GM19035 (cell line): ENCODE measurements around the gene TSPAN14.
"Not testable (repeated sequence)": the region's sequence is repeated elsewhere in the genome, so short reads cannot be mapped to it uniquely, and the experiment has no call there.

Experiments
- ATAC-seq: cut with Tn5 transposase; IDR thresholded peaks from one replicate; pipeline ENCODE4 v1.9.1; 2021; ENCODE audit not compliant: unreplicated experiment

The TSPAN14 gene, protein sequence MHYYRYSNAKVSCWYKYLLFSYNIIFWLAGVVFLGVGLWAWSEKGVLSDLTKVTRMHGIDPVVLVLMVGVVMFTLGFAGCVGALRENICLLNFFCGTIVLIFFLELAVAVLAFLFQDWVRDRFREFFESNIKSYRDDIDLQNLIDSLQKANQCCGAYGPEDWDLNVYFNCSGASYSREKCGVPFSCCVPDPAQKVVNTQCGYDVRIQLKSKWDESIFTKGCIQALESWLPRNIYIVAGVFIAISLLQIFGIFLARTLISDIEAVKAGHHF

DNA sequence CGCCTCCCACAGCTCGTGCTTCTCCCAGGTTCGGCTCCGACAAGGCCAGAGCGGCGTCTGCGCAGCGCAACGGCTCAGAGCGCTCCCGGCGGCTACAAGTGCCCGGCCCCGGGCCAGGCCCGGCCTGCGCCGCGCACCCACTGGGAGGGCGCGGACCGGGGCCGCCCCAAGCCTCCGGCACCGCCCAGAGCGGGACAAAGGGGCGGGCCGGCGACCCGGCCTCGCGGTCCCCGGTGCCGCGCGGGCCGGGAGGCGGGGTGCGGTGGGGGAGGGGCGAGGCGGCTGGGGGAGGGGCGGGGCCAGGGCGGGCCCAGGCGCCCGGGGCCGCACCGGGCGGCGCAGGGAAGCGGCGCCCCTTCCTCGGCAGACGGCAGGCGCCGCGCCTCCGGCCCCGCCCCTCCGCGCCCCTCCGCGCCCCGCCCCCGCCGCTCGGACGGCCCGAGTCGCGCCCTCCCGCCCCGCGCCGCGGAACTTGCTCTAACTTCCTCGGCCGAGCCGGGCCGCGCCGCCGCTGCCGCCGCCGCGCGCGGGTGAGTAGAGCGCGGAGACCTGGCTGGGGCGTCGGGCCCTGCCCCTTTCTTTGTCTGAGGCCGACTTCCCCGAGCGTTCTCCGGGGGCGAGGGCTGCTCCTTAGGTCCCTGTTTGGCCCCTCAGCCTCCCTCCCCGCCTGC, at the start of gene TSPAN14:
Gene TSPAN14, plus strand, starts transcription at position 469 of the 671 bp plus-strand sequence. CDS start 34,924 bp downstream, outside the sequence.
- ATAC-seq, result peak; percentile 63

DNA sequence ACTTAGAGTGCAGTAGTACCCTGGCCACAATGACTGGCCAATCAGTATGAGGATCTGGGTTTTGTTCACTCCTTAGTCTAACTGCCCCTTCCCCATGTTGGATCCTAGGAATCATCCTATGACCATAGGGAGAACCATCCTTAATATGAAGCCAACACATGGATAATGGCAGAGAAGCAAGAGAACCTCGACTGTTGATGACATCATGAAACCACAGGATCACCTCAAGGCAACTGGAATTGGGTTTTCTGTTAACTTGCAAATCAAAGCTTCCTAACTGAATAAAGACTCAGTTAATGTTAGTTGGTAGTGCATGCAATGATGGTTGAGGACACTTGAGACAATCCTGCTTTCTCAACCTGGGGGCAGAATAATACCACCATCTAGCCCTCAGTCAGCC, 49.1 kb upstream of the TSPAN14 start:
- no peak for ATAC-seq

DNA sequence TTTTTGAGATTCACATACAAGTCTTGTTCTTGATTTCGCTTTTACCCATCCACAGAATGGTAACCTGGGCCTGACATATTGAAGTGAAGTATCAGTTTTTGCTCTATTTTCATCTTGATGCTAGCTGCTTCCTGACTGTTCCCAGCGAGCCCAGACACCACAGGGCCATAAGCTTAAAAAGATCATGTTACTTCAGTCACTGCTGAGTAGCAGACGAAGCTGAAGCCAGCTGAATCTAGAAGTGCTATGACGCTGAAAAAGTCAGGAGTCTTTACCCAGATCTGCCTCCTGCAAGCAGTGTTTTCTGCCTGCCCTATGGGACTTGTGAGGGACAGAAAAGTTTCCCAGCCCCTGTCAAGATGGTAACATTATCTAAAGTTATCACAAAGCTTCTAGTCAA, 48.5 kb upstream of the TSPAN14 start:
- no peak for ATAC-seq

DNA sequence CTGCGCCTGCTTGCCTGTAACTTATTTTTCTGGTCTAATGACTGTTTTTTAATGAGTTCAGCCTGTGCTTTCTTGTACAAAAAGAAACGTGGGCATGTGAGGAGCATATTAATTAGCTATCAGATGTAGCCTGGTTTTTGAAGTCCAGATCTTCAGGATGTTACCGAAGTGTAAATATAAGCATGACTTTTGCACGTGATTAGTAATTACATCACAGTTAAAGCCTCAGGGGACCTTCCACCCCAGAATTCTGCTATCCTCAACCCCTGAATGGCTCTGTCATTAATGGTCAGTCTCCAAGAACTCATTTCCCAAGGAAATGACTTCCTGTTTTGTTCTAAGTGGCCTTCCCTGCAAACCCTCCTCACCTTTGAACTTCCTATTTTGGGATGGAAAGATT, 47.9 kb upstream of the TSPAN14 start:
- no peak for ATAC-seq

DNA sequence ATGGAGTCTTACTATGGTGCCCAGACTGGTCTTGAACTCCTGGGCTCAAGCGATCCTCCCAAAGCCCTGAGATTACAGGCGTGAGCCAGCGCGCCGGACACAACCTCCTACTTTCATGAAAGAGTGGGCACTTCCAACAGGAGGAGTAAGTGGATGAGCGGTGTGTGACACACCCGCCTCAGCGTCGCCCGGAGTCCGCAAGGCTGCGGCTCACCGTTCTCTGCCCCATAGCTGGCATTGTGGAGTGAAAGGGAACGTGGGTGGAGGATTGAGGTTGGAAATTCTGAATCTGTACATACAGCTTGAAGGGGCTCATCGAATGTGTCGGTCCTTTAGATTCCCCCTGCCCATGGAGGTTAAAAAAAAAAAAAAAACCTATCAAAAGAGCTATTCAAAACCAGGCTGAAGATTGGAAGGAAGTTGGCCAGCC, 46.3 kb upstream of the TSPAN14 start:
- peak; percentile 30 for ATAC-seq

DNA sequence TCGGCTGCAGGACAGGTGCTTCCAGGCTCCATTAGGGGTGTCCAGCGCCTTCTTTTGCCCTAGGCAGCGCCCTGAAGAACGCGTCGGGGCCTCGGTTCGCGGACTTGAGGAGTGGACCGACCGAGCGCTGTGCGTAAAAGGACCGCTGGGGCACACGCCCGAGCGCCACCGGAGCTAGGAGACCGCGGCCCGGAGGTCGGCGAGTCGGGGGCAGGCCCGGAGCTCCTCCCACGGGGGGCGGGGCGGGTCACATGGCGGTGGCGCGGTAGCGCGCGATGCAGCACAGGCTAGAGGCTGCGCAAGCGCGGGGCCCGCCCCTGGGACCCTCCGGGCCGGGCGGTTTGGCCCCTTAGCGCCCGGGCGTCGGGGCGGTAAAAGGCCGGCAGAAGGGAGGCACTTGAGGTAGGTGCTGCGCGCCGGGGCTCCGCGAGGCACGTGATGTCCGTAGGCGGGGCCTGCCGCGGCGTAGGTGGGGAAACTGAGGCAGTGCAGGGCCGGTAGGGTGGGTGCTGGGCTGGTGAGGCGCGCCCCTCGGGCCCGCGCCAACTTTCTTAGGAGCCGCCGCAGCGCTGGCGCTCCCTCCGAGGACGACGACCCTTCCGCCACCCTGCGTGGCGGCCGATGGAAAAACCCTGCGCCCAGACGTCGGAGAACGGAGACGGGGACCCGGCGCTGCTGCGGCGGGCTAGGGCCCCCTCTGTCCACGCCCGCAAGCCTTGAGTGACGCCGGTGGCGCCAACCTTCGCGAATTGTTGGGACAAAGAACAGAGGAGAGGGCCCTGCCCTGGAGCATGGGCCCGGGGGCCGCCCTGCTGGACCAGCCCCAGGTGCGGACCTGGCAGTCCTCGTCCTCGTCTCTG, 45.6 kb upstream of the TSPAN14 start, which contains the start of gene PRXL2A:
Gene PRXL2A, plus strand, starts transcription at position 310 of the 860 bp plus-strand sequence. CDS start 11,917 bp downstream, outside the sequence.
- peak; percentile 96 for ATAC-seq

DNA sequence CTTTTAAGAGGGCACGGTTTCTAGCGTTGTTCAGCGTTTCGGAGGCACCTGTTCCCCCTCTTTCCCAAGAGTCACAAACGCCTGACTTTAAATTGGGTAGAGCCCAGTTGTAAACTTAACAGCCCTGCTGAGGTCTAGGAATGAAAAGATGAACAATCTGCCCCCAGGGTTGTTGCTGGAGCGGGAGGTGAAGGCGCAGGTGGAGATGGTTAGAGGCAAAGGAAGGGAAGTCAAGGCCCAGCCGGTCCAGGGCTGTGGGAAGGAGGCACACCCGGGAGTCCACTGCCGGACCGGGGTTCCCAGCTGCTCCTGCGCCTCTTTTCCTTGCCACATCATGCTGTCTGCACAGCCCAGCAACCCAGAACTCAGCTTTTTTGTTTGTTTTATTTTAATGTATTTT, 45.0 kb upstream of the TSPAN14 start:
- ATAC-seq, result no peak

DNA sequence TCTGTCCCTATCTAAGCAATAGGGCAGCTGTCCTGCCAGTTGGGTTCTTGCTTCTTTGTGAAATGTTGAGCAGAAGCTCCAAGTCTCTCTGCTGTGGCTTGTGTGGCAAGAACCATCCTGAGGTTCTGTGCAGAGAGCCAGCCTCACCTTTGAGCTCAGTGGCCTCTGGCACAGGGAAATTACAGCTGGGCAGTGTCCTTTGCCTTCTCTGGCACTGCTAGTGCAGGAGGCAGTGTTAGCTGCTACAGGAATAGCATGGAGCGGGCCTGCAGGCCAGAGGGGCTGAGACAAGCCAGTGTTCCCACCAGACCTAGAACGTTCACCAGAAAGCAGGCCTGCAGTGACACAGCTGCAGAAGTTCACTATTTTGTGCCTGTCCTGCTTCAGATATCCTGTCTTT, 44.0 kb upstream of the TSPAN14 start:
- ATAC-seq, result no peak

DNA sequence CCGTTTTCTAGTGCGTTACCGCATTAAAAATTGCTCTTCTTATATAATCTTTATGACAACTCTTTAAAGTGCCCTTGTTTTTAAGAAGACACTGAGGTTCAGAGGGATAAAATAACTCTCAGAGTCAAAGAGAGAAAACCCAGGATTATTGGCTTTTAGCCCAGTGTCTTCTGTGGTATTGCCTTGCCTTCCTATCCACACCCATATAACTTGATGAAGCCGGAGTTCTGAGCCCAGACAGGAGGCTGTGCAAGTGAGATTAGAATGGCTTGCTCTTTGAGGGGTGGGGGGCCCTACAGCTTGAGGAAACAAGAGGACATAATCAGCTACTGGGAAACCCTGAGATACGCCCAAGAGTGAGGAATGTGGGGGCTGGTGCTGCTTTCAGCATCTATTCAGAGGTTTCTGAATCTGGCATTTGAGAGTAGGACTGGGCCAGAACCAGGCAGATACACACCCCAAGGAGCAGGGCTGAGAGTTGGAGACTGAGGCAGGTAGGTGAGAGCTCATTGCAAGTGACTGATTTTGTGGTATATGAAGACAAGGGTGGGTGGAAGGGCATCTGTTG, 43.4 kb upstream of the TSPAN14 start:
- ATAC-seq, result no peak

DNA sequence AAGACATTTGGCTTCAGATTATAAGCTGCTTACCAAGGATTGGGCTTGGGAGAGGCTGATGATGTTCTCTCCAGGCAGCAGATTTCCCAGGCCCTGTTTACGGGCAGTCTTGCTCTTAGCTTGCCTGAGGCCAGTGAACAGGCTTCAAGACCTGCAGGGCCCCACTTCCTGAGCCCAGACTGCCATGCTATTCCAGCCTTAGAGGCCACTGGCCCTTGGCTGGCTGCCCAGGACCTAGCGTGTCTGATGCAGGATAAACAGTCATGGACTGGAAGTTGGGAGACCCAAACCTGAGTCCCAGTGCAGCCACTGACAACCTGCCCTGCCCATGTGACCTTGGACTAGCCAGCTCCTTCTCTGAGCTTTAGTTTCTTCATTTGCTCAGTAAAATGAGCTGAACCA, 42.8 kb upstream of the TSPAN14 start:
- ATAC-seq, result no peak

DNA sequence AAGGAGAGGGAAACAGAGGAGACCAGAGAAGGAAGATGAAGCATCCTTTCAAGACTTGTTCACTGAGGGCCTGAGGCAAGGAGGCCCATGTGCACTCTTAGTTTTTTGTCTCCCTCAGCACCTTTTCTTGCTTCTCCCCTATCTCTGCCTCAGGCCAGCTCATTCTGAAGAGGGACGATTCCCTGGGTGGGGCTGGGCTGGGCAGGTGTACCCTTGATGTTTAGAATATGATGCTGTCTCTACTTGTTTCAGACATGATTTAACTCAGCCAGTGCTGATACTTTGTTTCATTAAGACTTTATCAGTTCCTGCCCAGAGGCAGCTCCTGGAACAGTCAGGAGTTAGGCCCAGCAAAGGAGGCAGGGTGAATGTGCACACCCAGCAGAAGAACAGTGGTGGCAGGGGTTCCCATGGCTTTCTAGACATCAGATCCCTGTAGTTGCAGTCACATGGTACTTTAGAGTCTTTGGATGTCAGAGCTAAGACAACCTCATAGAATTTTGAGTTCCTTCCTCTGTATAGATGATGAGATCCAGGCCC, 42.4 kb upstream of the TSPAN14 start:
- no peak for ATAC-seq

DNA sequence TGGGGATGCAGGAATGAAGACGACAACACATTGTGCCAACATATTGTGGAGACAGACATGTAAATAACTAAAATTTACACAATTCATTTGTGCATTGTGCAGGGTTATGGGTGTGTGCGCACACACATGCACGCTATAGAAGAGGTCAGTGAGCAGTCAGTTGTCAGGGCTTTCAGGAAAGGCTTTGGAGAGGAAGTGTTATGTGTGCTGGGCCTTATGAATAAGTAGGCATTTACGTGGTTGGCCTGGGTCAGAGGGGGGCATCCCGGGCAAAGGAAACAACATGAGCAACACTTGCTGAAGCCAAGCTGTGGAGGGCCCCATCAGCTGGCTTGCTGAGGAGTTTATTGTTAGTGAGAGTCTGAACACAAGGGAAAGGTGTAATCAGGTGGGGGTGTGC, 41.6 kb upstream of the TSPAN14 start:
- ATAC-seq, result no peak

DNA sequence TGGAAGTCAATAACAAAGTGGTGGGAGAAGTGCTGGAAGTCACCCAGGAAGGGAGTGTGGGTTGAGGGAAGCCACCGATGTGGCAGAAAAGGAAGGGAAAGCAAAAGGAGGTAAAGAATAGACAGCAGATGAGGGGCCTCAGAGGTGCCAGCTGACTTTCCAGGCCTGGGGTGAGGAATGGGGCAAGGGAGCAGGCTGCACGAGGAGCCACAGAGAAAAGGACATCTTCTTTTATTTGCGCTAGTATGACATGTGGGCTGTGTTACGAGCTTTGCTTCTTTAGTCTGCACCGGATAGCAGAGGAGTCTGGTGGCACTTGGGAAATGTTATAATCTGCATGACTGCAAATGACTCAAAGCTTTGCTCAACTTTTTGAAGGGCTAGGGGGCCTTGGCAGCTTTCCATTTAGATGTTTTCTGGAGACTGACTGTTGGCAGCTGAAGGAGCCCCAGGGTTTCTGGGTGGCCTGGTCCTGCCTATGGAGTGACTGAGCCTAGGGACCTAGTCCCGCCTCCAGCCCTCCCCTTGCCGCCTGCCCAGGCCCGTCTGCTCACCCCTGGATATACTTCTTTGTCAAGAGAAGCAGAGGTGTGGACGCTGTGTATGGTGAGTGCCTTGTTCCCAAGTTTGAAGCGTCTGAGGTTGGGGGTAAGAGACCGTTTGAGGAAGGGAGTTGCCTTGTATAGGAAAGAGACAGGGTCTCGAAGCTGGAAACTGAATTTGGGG, 40.7 kb upstream of the TSPAN14 start:
- no peak for ATAC-seq

DNA sequence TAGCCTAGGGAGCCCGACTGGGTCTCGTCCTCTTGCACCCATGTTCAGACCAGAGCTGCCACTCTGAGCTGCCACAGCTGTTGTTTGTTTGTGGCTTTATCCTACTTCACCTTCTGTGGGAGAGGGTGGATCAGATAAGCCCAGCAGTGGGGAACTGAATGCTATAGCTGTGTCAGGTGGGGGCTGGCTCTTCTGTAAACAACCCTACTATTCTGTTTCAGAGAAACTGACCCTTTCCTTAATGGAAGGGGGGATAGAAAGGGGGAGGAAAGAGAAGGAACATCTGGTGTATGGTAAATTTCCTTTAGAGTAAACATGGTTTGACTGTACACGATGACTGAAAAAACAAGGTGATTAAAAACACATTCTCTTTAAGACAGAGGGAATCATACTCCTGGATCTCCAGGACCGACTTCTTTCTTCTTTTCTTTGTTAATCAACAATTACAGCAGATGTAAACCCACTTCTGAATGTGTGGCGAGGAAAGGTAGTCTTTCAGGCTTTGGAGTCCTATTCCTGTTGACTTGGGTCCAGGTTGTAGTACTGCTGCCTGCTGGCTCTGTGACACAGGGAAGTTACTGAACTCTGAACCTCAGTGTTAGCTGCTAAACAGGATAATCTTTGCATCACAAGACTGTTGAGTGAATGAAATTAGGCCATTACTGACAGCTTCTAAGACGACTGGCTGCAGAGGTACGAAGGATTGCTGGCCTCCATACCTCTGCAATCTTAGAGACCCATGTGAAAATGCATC, 39.8 kb upstream of the TSPAN14 start:
- ATAC-seq, result no peak

DNA sequence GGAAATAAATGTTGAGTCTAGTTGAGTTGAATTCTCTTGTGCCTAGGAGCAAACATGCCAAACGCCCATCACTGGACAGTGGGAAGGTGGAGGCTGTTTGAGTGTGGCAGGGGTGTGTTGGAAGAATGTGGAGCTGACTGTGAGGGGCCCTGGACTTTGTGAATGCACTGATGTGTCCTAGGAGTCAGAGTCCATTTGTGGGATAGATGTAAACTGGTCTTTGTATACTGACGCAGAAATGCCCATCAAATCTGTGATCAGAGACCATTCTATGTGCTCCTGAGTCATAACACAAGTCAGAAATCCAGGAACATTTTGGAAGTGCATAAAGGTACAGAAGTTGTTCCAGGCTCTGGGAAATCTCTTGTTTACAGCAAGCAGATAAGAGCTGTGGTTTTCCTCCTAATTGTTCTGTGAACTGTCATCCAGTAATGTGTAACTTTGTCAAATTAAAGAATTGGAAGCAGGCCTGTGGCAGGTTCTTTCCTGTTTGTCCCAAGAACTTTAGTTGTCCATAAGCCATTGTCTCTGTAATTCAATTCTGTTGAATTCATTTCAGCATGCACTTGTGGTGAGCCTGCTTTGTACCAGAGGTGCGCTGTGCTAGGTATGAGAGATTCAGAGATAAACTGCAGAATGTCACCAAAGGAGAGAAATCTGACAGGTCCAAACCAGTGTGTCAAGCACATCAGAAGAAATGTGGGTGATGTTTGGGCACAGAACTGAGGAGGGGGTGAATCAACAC, 38.2 kb upstream of the TSPAN14 start:
- ATAC-seq, result no peak

DNA sequence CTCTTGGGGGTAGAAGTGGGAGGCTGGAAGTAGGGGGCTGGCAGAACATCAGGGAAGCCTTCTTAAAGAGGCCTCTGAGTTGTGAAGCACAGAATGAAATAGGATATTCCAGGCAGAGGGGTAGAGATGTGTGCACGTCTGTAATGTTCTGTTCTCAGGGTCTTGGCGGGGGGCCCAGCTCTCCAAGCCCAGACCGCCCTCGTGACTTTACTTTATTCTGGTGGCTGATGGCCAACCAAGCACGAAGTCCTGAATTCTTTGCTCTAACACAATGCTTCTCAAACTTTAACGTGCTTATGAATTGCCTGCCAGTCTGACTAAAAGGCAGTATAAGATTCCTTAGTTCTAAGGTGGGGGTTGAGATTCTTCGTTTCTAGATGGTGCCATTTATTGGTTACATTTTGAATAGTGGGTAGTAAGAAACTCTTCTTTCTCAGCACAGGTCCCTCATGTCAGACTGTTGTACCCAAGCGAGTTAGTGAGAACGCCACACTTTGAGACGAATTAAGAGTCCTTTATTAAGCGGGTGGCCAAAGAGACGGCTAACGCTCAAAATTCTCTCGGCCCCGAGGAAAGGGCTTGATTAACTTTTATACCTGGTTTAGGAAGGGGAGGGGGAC, 37.5 kb upstream of the TSPAN14 start:
- no peak for ATAC-seq

DNA sequence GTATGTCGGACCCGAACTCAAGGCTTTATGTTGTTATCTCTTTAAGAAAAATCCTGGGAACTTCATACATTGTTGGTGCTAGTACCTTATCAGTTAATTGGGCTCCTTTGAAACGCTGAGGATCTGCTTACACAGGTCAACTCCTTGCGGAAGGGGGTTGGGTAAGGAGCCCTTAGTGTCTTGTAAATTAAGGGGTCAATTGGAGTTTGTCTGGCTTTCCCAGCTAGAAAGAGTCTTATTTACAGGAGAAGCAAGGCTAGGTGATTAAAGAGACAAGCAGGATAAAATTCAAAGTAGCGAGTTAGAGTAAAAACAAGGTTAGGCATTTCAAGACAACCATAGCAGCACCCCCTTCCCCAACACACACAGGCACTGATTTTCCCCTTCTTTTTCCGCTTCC, 36.9 kb upstream of the TSPAN14 start:
- not testable (repeated sequence) for ATAC-seq

DNA sequence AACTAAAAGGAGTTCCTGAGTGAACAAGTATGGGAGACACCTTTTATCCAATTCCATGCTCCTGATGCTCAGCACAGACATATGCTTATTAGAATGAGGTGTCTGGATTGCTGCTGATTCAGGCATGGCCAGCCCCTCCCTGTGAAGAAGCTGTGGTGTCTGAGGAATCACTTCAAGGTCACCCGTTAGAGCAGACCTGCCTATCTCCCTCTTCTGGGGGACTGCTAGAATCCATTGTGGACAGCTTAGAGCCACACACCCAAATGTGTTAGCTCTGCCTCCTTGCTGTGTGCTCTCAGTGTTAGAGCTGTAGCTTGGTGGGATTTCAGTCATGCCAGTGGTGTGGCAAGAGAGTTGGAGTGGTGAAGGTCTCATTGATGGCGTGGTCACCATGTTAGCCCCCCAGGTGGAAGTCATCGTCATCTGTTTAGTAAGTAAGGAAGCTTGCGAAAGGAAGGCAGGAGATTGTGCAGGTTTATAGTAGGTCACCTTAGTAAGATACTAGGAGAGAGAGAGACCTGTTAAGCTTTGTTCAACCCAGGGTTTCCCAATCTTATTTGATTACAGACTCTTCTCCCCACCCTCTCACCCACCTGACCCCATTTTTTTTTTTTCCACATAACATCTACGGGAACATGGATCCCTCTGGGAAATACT, 32.9 kb upstream of the TSPAN14 start:
- ATAC-seq, result peak; percentile 29
